Effector memory CD4-positive, alpha-beta T cell (primary cell): ENCODE results near the gene PAFAH1B2.

ENCODE experiments used
- DNase-seq, 3 donors: peaks; one replicate each; pipeline ENCODE4 v3.0.0-alpha.2; 2020
- H3K27ac ChIP-seq: 2 replicates; pipeline ENCODE4 v1.7.0; 2013; ENCODE audit warnings: mild to moderate bottlenecking, low read length, moderate library complexity; ENCODE audit not compliant: insufficient read depth, poor library complexity, severe bottlenecking
- H3K27me3 ChIP-seq: replicated peaks from 2 replicates; pipeline ENCODE4 v1.7.0; 2013; ENCODE audit warnings: mild to moderate bottlenecking, low read length; ENCODE audit not compliant: insufficient read depth, control insufficient read depth, poor library complexity, severe bottlenecking
- H3K36me3 ChIP-seq: 2 replicates; pipeline ENCODE4 v1.7.0; 2013; ENCODE audit warnings: mild to moderate bottlenecking, low read length, moderate library complexity; ENCODE audit not compliant: control insufficient read depth, insufficient read depth
- H3K4me1 ChIP-seq: 2 replicates; pipeline ENCODE4 v1.7.0; 2013; ENCODE audit warnings: low read length, mild to moderate bottlenecking; ENCODE audit not compliant: control insufficient read depth, insufficient read depth, poor library complexity, severe bottlenecking
- H3K4me3 ChIP-seq: 2 replicates; pipeline ENCODE4 v1.7.0; 2013; ENCODE audit warnings: low read length, low read depth, mild to moderate bottlenecking; ENCODE audit not compliant: insufficient read depth, poor library complexity, severe bottlenecking
- H3K9me3 ChIP-seq: 2 replicates; pipeline ENCODE4 v1.7.0; 2013; ENCODE audit warnings: mild to moderate bottlenecking, low read length, moderate library complexity; ENCODE audit not compliant: control insufficient read depth

The PAFAH1B2 gene

GRCh38 chr11:117210620-117211019 is 66.5 kb downstream of the PAFAH1B2 start:
- Histone ChIP-seq H3K27me3 (no peaks in the 10 kb centered on the region), H3K36me3 (peaks cover 26% of the 10 kb centered on the region), H3K4me3 (no peak overlapping the region), H3K27ac (no peak overlapping the region), H3K9me3 (no peaks in the 10 kb centered on the region), H3K4me1 (no peaks in the 10 kb centered on the region)
- no peak for DNase-seq

- Histone ChIP-seq H3K4me3 (no peak overlapping the region), H3K27ac (no peak overlapping the region), H3K9me3 (no peaks in the 10 kb centered on the region), H3K27me3 (no peaks in the 10 kb centered on the region), H3K36me3 (peaks cover 43% of the 10 kb centered on the region), H3K4me1 (no peaks in the 10 kb centered on the region)
- DNase-seq, result no peak
These were observed 68.7 kb downstream of the PAFAH1B2 start for GRCh38 chr11:117212697-117213355.

- Histone ChIP-seq H3K9me3 (no peaks in the 10 kb centered on the region), H3K4me1 (no peaks in the 10 kb centered on the region), H3K27me3 (no peaks in the 10 kb centered on the region), H3K27ac (no peak overlapping the region), H3K36me3 (peaks cover 61% of the 10 kb centered on the region), H3K4me3 (no peak overlapping the region)
- no peak for DNase-seq
These were observed 70.5 kb downstream of the PAFAH1B2 start for GRCh38 chr11:117214404-117215110.

GRCh38 chr11:117217141-117218084 is 73.3 kb downstream of the PAFAH1B2 start:
- Histone ChIP-seq H3K27me3 (no peaks in the 10 kb centered on the region), H3K36me3 (peaks cover 89% of the 10 kb centered on the region), H3K4me1 (no peaks in the 10 kb centered on the region), H3K27ac (no peak overlapping the region), H3K4me3 (no peak overlapping the region), H3K9me3 (no peaks in the 10 kb centered on the region)
- no peak for DNase-seq

- Histone ChIP-seq H3K27ac (no peak overlapping the region), H3K4me1 (no peaks in the 10 kb centered on the region), H3K9me3 (no peaks in the 10 kb centered on the region), H3K27me3 (no peaks in the 10 kb centered on the region), H3K36me3 (peaks cover 92% of the 10 kb centered on the region), H3K4me3 (no peak overlapping the region)
- DNase-seq, result no peak
These were observed 74.2 kb downstream of the PAFAH1B2 start for GRCh38 chr11:117218133-117218915.

GRCh38 chr11:117219001-117219400 is 74.9 kb downstream of the PAFAH1B2 start:
- no peaks in the 10 kb centered on the region for H3K4me1 ChIP-seq
- H3K36me3 ChIP-seq, result peaks cover 94% of the 10 kb centered on the region
- H3K9me3 ChIP-seq, result no peaks in the 10 kb centered on the region
- DNase-seq, result no peak
- no peak overlapping the region for H3K4me3 ChIP-seq
- H3K27ac ChIP-seq, result no peak overlapping the region
- no peaks in the 10 kb centered on the region for H3K27me3 ChIP-seq

GRCh38 chr11:117219455-117219854 is 75.4 kb downstream of the PAFAH1B2 start:
- Histone ChIP-seq H3K36me3 (peaks cover 94% of the 10 kb centered on the region), H3K27me3 (no peaks in the 10 kb centered on the region), H3K4me3 (no peak overlapping the region), H3K27ac (no peak overlapping the region), H3K4me1 (no peaks in the 10 kb centered on the region), H3K9me3 (no peaks in the 10 kb centered on the region)
- no peak for DNase-seq

- no peaks in the 10 kb centered on the region for H3K9me3 ChIP-seq
- H3K36me3 ChIP-seq, result peaks cover 93% of the 10 kb centered on the region
- H3K4me1 ChIP-seq, result no peaks in the 10 kb centered on the region
- H3K27ac ChIP-seq, result no peak overlapping the region
- no peak overlapping the region for H3K4me3 ChIP-seq
- no peaks in the 10 kb centered on the region for H3K27me3 ChIP-seq
- DNase-seq, result no peak
These were observed 75.9 kb downstream of the PAFAH1B2 start for GRCh38 chr11:117219995-117220394.

- Histone ChIP-seq H3K4me3 (no peak overlapping the region), H3K9me3 (no peaks in the 10 kb centered on the region), H3K36me3 (peaks cover 95% of the 10 kb centered on the region), H3K27ac (no peak overlapping the region), H3K4me1 (no peaks in the 10 kb centered on the region), H3K27me3 (no peaks in the 10 kb centered on the region)
- no peak for DNase-seq
These were observed 76.5 kb downstream of the PAFAH1B2 start for GRCh38 chr11:117220568-117220967.
